Thoracic aorta (tissue), 2 donors: ENCODE measurements around the gene MRM2. TPM values are rescaled to one million over a fixed set of nuclear protein-coding genes. Genes with fewer than 3 reads are reported as not detected.

Source experiments
- ATAC-seq: fragments of 150-250 bp; one replicate; pipeline ENCODE4 v1.8.0; 2017; ENCODE audit warnings: low read depth; ENCODE audit not compliant: insufficient number of reproducible peaks, low FRiP score
- DNase-seq: peaks from one replicate; pipeline ENCODE4 v3.0.0-alpha.2; 2020; ENCODE audit warnings: low spot score
- H3K27ac ChIP-seq, 2 donors: fragments of 200-600 bp; sonication (generic); 1 replicate in 1 of 2; 2 replicates in 1 of 2; pipeline ENCODE4 v1.5.1; 2016; ENCODE audit warnings: mild to moderate bottlenecking in 2 of 2, moderate library complexity in 2 of 2
- H3K27me3 ChIP-seq: fragments of 200-600 bp; sonication (generic); replicated peaks from 2 replicates; pipeline ENCODE4 v1.6.0; 2016; ENCODE audit warnings: mild to moderate bottlenecking; ENCODE audit not compliant: insufficient read depth
- H3K36me3 ChIP-seq: fragments of 200-600 bp; sonication (generic); one replicate; pipeline ENCODE4 v1.5.1; 2016
- H3K4me1 ChIP-seq, 2 donors: fragments of 200-600 bp; sonication (generic); 1 replicate in 1 of 2; 2 replicates in 1 of 2; pipeline versions ENCODE4 v1.5.1 to v1.6.0; 2016; ENCODE audit warnings: low read depth in 2 of 2, mild to moderate bottlenecking in 1 of 2; ENCODE audit not compliant: control insufficient read depth in 1 of 2
- H3K4me3 ChIP-seq: fragments of 200-600 bp; sonication (generic); 2 replicates; pipeline ENCODE4 v1.5.1; 2016; ENCODE audit warnings: mild to moderate bottlenecking
- H3K9me3 ChIP-seq: fragments of 200-600 bp; sonication (generic); 2 replicates; pipeline ENCODE4 v1.5.1; 2016
- total RNA-seq, 2 donors: library from RNA; depleted of rRNA; stranded (reverse); fragments of >200 nt; gene quantifications; one replicate each; pipeline versions ENCODE4 v1.1.0 to v1.2.3, GENCODE V29; 2016
- TF ChIP-seq, protein P1 (sequence below): fragments of 200-600 bp; sonication (generic); IDR thresholded peaks from one replicate; pipeline ENCODE4 v1.5.1; 2019; ENCODE audit warnings: antibody characterized with exemption

Gene MRM2
- total RNA-seq, 2 donors from 2014 or later = 12.5 to 16.6 TPM

DNA sequence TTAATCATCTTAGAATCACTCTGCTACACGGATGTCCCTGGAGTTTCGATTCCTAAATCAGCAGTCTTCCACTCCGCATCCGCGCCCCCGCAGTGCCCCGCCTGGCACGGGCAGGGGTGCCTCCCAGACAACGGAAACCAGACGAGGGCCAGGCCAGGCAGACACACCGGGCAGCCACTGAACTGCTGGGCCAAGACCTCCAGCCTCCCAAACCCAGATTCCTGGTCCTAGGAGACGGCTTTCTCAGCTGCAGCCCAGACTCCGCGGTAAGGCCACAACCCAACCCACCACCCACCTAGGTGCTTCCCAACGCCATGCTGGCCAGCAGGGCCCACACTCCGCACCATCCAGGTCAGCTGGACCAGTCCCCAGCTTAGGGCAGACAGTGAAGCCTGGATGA is 42.5 kb downstream of the MRM2 start:
- no peak for ATAC-seq
- no peak overlapping the region for H3K4me3 ChIP-seq
- H3K27me3 ChIP-seq = no peaks in the 10 kb centered on the region
- no peaks in the 10 kb centered on the region for H3K9me3 ChIP-seq
- DNase-seq = no peak
- TF ChIP-seq, protein P1, sequence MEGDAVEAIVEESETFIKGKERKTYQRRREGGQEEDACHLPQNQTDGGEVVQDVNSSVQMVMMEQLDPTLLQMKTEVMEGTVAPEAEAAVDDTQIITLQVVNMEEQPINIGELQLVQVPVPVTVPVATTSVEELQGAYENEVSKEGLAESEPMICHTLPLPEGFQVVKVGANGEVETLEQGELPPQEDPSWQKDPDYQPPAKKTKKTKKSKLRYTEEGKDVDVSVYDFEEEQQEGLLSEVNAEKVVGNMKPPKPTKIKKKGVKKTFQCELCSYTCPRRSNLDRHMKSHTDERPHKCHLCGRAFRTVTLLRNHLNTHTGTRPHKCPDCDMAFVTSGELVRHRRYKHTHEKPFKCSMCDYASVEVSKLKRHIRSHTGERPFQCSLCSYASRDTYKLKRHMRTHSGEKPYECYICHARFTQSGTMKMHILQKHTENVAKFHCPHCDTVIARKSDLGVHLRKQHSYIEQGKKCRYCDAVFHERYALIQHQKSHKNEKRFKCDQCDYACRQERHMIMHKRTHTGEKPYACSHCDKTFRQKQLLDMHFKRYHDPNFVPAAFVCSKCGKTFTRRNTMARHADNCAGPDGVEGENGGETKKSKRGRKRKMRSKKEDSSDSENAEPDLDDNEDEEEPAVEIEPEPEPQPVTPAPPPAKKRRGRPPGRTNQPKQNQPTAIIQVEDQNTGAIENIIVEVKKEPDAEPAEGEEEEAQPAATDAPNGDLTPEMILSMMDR = no peak
- H3K4me1 ChIP-seq = peaks cover 1 to 12% of the 10 kb centered on the region in 2 donors
- H3K36me3 ChIP-seq = peaks cover 11% of the 10 kb centered on the region
- no peak overlapping the region for H3K27ac ChIP-seq

GRCh38 chr7:2198760-2199159 is 43.2 kb downstream of the MRM2 start:
- TF ChIP-seq, protein P1 = no peak
- H3K27ac ChIP-seq = no peak overlapping the region
- peaks cover 0 to 6% of the 10 kb centered on the region in 2 donors for H3K4me1 ChIP-seq
- no peak for DNase-seq
- no peak overlapping the region for H3K4me3 ChIP-seq
- H3K36me3 ChIP-seq = peaks cover 11% of the 10 kb centered on the region
- H3K9me3 ChIP-seq = no peaks in the 10 kb centered on the region
- ATAC-seq = no peak
- no peaks in the 10 kb centered on the region for H3K27me3 ChIP-seq

DNA sequence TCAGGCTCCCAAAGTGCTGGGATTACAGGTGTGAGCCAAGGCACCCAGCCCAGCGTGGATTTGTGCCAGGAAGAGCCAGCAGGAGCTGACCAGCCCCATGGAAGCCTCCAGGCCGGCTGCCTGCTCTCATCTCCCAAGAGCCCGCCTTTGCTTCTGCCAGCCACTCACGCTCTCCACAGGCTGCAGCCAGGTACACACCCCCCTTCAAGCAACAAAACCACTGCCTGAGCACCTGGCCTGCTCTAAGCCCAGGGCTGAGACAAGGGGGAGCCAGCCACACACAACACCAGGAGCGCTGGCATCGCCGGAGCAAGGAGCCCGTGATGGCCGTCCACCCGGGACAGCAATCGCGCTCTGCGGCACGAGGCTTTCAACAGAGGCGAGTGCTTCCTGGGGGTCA is 43.8 kb downstream of the MRM2 start:
- TF ChIP-seq, protein P1 = no peak
- no peak overlapping the region for H3K27ac ChIP-seq
- no peak for DNase-seq
- no peaks in the 10 kb centered on the region for H3K27me3 ChIP-seq
- H3K4me1 ChIP-seq = peaks cover 0 to under 1% of the 10 kb centered on the region in 2 donors
- H3K36me3 ChIP-seq = peaks cover 11% of the 10 kb centered on the region
- H3K9me3 ChIP-seq = no peaks in the 10 kb centered on the region
- ATAC-seq = no peak
- H3K4me3 ChIP-seq = no peak overlapping the region

DNA sequence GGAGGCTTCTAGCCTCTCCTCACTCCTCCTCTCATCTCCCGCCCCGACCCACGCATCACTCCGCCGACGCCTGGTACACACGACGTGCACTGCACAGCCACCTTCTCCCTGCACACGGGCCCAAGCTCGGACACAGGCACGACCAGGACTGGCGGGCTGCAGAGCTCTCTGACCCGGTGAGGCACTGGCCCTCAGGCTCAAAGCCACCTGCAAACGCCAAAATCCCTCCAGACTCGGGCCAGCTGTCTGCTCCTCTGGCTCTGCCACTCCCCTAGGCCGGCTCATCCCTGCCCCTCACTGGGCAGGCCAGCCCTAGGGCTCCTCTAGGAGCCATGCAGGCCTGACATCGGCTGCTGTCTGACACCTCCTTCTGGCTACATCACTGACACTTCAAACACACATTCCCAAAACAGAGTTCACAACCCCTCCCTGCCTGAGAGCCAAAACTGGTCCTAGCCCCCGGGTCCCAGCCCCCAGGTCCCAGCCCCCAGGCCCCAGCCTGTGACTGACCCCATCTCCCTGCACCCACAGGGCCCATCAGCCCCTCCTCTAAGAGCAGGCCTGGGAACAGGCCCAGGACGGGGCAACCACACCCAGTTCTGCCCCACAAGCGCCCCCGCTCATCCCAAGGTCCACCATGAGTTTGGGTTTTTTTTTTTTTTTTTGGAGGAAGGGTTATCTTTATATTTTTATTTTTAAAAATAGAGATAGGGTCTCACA is 44.4 kb downstream of the MRM2 start:
- Histone ChIP-seq H3K27ac (no peak overlapping the region), H3K4me1 (no peaks in the 10 kb centered on the region), H3K9me3 (no peaks in the 10 kb centered on the region), H3K36me3 (peaks cover 11% of the 10 kb centered on the region), H3K27me3 (no peaks in the 10 kb centered on the region), H3K4me3 (no peak overlapping the region)
- no peak for DNase-seq
- no peak for ATAC-seq
- TF ChIP-seq, protein P1 = no peak

GRCh38 chr7:2196381-2197378 is 45.3 kb downstream of the MRM2 start:
- no peak for DNase-seq
- H3K36me3 ChIP-seq = peaks cover 11% of the 10 kb centered on the region
- H3K4me3 ChIP-seq = no peak overlapping the region
- no peaks in the 10 kb centered on the region for H3K9me3 ChIP-seq
- no peak overlapping the region for H3K27ac ChIP-seq
- TF ChIP-seq, protein P1 = no peak
- ATAC-seq = no peak
- no peaks in the 10 kb centered on the region for H3K4me1 ChIP-seq
- no peaks in the 10 kb centered on the region for H3K27me3 ChIP-seq
